Measurements from ENCODE around the gene RNU6-9. TPM values are rescaled to one million over a fixed set of nuclear protein-coding genes. Genes with fewer than 3 reads are reported as not detected.

RNU6-9 gene
- total RNA-seq: not detected

GRCh38 chr19:892894-893689, at the start of gene RNU6-9, which contains the start of gene MED16:
RNU6-9 (plus strand) TSS chr19:893484.
MED16 (minus strand) TSS chr19:893187; CDS start chr19:891131, 2,056 bp downstream.
- Histone ChIP-seq H3K36me3 (no peaks in the 10 kb centered on the region), H3K27ac (peak within 1 kb of the TSS; percentile 92 to 94), H3K4me1 (replicated peaks) (no peaks in the 10 kb centered on the region), H3K4me3 (peak within 1 kb of the TSS; percentile 92 to 97), H3K9me3 (no peaks in the 10 kb centered on the region), H3K27me3 (replicated peaks; ENCODE audit: insufficient read depth) (no peaks in the 10 kb centered on the region)
- WGBS: 2% methylated on average over 55 of the region's 69 CpGs
- TF ChIP-seq POLR2AphosphoS5 (IDR thresholded peaks at IDR 0.05): peak; percentile 94
- TF ChIP-seq POLR2A (IDR thresholded peaks at IDR 0.05): peak; percentile 90
- TF ChIP-seq, protein P1, sequence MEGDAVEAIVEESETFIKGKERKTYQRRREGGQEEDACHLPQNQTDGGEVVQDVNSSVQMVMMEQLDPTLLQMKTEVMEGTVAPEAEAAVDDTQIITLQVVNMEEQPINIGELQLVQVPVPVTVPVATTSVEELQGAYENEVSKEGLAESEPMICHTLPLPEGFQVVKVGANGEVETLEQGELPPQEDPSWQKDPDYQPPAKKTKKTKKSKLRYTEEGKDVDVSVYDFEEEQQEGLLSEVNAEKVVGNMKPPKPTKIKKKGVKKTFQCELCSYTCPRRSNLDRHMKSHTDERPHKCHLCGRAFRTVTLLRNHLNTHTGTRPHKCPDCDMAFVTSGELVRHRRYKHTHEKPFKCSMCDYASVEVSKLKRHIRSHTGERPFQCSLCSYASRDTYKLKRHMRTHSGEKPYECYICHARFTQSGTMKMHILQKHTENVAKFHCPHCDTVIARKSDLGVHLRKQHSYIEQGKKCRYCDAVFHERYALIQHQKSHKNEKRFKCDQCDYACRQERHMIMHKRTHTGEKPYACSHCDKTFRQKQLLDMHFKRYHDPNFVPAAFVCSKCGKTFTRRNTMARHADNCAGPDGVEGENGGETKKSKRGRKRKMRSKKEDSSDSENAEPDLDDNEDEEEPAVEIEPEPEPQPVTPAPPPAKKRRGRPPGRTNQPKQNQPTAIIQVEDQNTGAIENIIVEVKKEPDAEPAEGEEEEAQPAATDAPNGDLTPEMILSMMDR (IDR thresholded peaks at IDR 0.05): no peak
- intact Hi-C loops (cut with DNase I): no loop called here
- DNase-seq (ENCODE audit: low spot score): peak; percentile 93

GRCh38 chr19:843836-844545, 49.3 kb upstream of the RNU6-9 start:
- Histone ChIP-seq H3K36me3 (no peaks in the 10 kb centered on the region), H3K4me3 (peak overlapping the region; percentile 3 to 21), H3K9me3 (no peaks in the 10 kb centered on the region), H3K4me1 (replicated peaks) (no peaks in the 10 kb centered on the region), H3K27ac (no peak overlapping the region), H3K27me3 (replicated peaks; ENCODE audit: insufficient read depth) (peaks cover 7% of the 10 kb centered on the region)
- TF ChIP-seq, protein P1 (IDR thresholded peaks at IDR 0.05): no peak
- TF ChIP-seq POLR2AphosphoS5 (IDR thresholded peaks at IDR 0.05): no peak
- TF ChIP-seq POLR2A (IDR thresholded peaks at IDR 0.05): no peak
- 33% methylated on average over 20 of the region's 70 CpGs for WGBS
- no peak for DNase-seq (ENCODE audit: low spot score)
- intact Hi-C loops (cut with DNase I): no loop called here

GRCh38 chr19:844546-844971, 48.7 kb upstream of the RNU6-9 start:
- 55% methylated on average over 7 of the region's 11 CpGs for WGBS
- DNase-seq (ENCODE audit: low spot score): no peak
- H3K9me3 ChIP-seq: no peaks in the 10 kb centered on the region
- intact Hi-C loops (cut with DNase I): no loop called here
- H3K36me3 ChIP-seq: no peaks in the 10 kb centered on the region
- H3K4me3 ChIP-seq: no peak overlapping the region
- peaks cover 7% of the 10 kb centered on the region for H3K27me3 ChIP-seq (replicated peaks; ENCODE audit: insufficient read depth)
- TF ChIP-seq POLR2AphosphoS5 (IDR thresholded peaks at IDR 0.05): no peak
- TF ChIP-seq, protein P1 (IDR thresholded peaks at IDR 0.05): no peak
- no peak for TF ChIP-seq POLR2A (IDR thresholded peaks at IDR 0.05)
- no peak overlapping the region for H3K27ac ChIP-seq
- no peaks in the 10 kb centered on the region for H3K4me1 ChIP-seq (replicated peaks)

DNA sequence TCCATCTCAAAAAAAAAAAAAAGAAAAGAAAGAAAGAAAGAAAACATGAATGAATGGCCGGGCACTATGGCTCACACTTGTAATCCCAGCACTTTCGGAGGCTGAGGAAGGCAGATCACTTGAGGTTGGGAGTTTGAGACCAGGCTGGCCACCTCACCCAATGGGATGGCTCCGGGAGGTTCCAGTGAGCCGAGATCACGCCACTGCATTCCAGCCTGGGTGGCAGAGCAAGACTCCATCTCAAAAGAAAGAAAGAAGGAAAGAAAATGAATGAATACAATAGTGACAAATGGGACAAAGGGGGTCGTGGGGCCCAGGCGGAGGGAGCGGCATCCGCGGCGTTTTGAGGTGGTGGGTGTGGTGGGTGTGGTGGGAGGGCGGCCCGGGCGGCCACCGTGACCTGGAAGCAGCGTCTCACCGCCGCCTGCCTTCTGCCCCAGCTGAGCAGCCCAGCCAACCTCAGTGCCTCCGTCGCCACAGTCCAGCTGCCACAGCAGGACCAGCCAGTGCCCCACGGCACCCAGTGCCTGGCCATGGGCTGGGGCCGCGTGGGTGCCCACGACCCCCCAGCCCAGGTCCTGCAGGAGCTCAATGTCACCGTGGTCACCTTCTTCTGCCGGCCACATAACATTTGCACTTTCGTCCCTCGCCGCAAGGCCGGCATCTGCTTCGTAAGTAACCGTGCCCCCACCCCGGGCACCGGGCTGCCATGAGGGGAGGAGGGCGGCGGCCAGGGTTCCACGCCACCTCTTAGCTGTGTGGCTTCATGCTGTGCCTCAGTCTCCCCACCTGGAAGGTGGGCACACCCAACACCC, 47.4 kb upstream of the RNU6-9 start:
- peaks cover 4% of the 10 kb centered on the region for H3K4me1 ChIP-seq (replicated peaks)
- H3K9me3 ChIP-seq: no peaks in the 10 kb centered on the region
- no peak for DNase-seq (ENCODE audit: low spot score)
- no peaks in the 10 kb centered on the region for H3K36me3 ChIP-seq
- H3K27ac ChIP-seq: no peak overlapping the region
- 69% methylated on average over 37 of the region's 37 CpGs for WGBS
- H3K4me3 ChIP-seq: no peak overlapping the region
- H3K27me3 ChIP-seq (replicated peaks; ENCODE audit: insufficient read depth): peaks cover 7% of the 10 kb centered on the region
- TF ChIP-seq POLR2A (IDR thresholded peaks at IDR 0.05): no peak
- TF ChIP-seq POLR2AphosphoS5 (IDR thresholded peaks at IDR 0.05): no peak
- TF ChIP-seq, protein P1 (IDR thresholded peaks at IDR 0.05): no peak
- intact Hi-C loops (cut with DNase I): no loop called here
